ENCODE measurements around the gene PMIS2. TPM values are rescaled to one million over a fixed set of nuclear protein-coding genes. Genes with fewer than 3 reads are reported as not detected.

The PMIS2 gene
- total and polyA plus RNA-seq, 2 of the 8 experiments (the other 6 are each of a cell fraction or from before 2014, with no cell fraction given): not detected

DNA sequence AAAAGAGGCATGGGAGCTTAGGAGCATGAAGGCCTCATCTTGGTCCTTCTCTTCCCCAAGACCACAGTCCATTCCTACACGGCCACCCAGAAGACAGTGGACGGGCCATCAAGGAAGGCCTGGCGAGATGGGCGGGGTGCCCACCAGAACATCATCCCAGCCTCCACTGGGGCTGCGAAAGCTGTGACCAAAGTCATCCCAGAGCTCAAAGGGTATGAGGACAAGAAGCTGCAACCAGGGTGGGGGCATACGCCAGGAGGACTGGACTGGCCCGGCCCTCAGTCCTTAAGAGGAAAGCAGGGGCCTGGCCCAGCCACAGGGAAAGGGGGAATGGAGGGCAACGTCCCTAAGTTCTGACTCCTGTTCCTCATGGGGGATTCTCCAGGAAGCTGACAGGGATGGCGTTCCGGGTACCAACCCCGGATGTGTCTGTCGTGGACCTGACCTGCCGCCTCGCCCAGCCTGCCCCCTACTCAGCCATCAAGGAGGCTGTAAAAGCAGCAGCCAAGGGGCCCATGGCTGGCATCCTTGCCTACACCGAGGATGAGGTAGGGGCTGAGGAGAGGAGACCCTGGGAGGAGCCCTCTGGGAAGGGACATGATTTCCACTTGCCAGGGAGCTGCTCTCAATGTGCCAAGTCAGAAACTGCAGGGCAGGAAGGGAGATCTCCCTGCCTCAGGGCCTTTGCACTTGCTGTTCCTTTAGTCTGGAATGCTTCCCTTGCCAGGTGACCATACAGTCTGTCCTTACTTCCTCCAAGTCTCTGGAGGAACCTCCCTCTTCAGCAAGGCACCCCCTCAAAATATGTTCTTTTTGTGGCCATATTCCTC, 42.5 kb upstream of the PMIS2 start:
- peaks cover 10% of the 10 kb centered on the region; the same call in 1 of the 2 replicates for H3K23me2 ChIP-seq (ENCODE audit: low read depth, low read length)
- H3K4me3 ChIP-seq (ENCODE audit: extremely low read depth in 1 of 4, insufficient read depth in 2 of 4, low read depth in 3 of 4, low read length in 4 of 4): peak overlapping the region in 1 of 4 experiments; percentile 93; a peak in 2 of 8 replicates
- H2AFZ ChIP-seq (ENCODE audit: low read length): no peak overlapping the region
- H3K9ac ChIP-seq (replicated peaks in 1 of 4; ENCODE audit: extremely low read depth in 1 of 4, low read depth in 3 of 4, low read length in 3 of 4): no peak overlapping the region
- no peak overlapping the region for H3K27ac ChIP-seq (ENCODE audit: low read depth, low read length)
- H3K4me2 ChIP-seq (ENCODE audit: insufficient read depth in 1 of 2, low read depth in 2 of 2, low read length in 2 of 2): peak overlapping the region; percentile 84 to 90; a peak in 3 of 4 replicates
- peaks cover 0 to 31% of the 10 kb centered on the region in 2 experiments; a peak in 2 of 4 replicates for H3K79me2 ChIP-seq (ENCODE audit: control insufficient read depth in 1 of 2, insufficient read depth in 2 of 2, low read length in 2 of 2)
- ChIA-PET CTCF (ENCODE audit: partially characterized antibody) (interaction anchor here (0.9 to 1.5 kb wide), 4 partner anchors 33 to 49 kb away, joined by 3 to 6 read pairs (median 4); no protein-coding TSS in a partner anchor), POLR2A (ENCODE audit: partially characterized antibody) (interaction anchor here (0.7 to 4.6 kb wide), 10 partner anchors 8 to 160 kb away, joined by 3 to 23 read pairs (median 3); no protein-coding TSS in a partner anchor)
- no peak overlapping the region for H3K56ac ChIP-seq (replicated peaks; ENCODE audit: insufficient read length, low read depth, low read length)
- no peak overlapping the region for H4K8ac ChIP-seq (ENCODE audit: extremely low read depth, insufficient read depth, low read length)
- H4K20me1 ChIP-seq (replicated peaks in 1 of 2; ENCODE audit: control insufficient read depth in 1 of 2, insufficient read depth in 2 of 2, low read length in 2 of 2): peaks cover 5 to 16% of the 10 kb centered on the region in 2 experiments
- H3K14ac ChIP-seq (ENCODE audit: insufficient read length): no peak overlapping the region
- FAIRE-seq (no peak), DNase-seq (ENCODE audit: low read depth in 1 of 2, low spot score in 2 of 2) (no peak)
- H3K4ac ChIP-seq (replicated peaks; ENCODE audit: insufficient read length, low read depth, low read length): no peak overlapping the region
- WGBS, 2 experiments (ENCODE audit: extremely low coverage in 1 of 2, insufficient coverage in 1 of 2, insufficient read length in 1 of 2, insufficient replicate concordance in 2 of 2, low coverage in 1 of 2, low lambda C conversion rate in 2 of 2, missing lambda C conversion rate in 1 of 2): 93% methylated on average over 14 of the region's 15 CpGs; no CpG with 5 or more reads in 1 of the 2 experiments
- no peaks in the 10 kb centered on the region for H3K9me3 ChIP-seq (ENCODE audit: insufficient read depth in 2 of 2, low read depth in 1 of 2, low read length in 1 of 2)
- no peak overlapping the region for H2BK20ac ChIP-seq (ENCODE audit: low read length)
- no peak overlapping the region for H3K18ac ChIP-seq (ENCODE audit: extremely low read depth, low read length)
- no peak overlapping the region for H2BK12ac ChIP-seq (ENCODE audit: low read depth, low read length)
- no peak overlapping the region for H4K91ac ChIP-seq (replicated peaks; ENCODE audit: insufficient read length, low read length)
- no peak overlapping the region for H2AK5ac ChIP-seq (ENCODE audit: low read depth, low read length)
- H3K23ac ChIP-seq (ENCODE audit: insufficient read length): no peak overlapping the region
- H2BK120ac ChIP-seq (replicated peaks; ENCODE audit: low read depth, low read length): no peak overlapping the region
- H2BK15ac ChIP-seq (ENCODE audit: low read length): no peak overlapping the region
- peaks cover 18% of the 10 kb centered on the region; the same call in 1 of the 2 replicates for H3K79me1 ChIP-seq (ENCODE audit: low read depth, low read length)
- H3K27me3 ChIP-seq (replicated peaks in 1 of 4; ENCODE audit: control insufficient read depth in 3 of 4, extremely low read depth in 1 of 4, insufficient read depth in 3 of 4, low read length in 3 of 4): no peaks in the 10 kb centered on the region
- peaks cover 0 to 18% (median 9%) of the 10 kb centered on the region in 4 experiments; a peak in 5 of 8 replicates for H3K36me3 ChIP-seq (ENCODE audit: control insufficient read depth in 2 of 4, insufficient read depth in 4 of 4, low read length in 3 of 4)
- H2BK5ac ChIP-seq (ENCODE audit: low read depth, low read length): no peak overlapping the region
- H3K4me1 ChIP-seq (replicated peaks in 1 of 4; ENCODE audit: control insufficient read depth in 3 of 4, insufficient read depth in 4 of 4, low read length in 3 of 4): peaks cover 0 to 13% (median 2%) of the 10 kb centered on the region in 4 experiments; a peak in 3 of 7 replicates
- no peak overlapping the region for H4K5ac ChIP-seq (ENCODE audit: insufficient read length, low read depth, low read length)
- no peak; the same call in 1 of the 2 replicates for TF ChIP-seq POLR2AphosphoS5 (IDR thresholded peaks at IDR 0.05; ENCODE audit: low read depth, low read length)
- no peak for TF ChIP-seq RBBP5 (IDR thresholded peaks at IDR 0.05; ENCODE audit: borderline replicate concordance, low read depth, low read length)
- TF ChIP-seq SUZ12 (IDR thresholded peaks at IDR 0.05; ENCODE audit: low read length): no peak
- TF ChIP-seq CEBPB (IDR thresholded peaks at IDR 0.05; ENCODE audit: low read depth, low read length): no peak
- no peak for TF ChIP-seq POU5F1 (IDR thresholded peaks at IDR 0.05; ENCODE audit: low read depth, low read length)
- TF ChIP-seq CHD2 (IDR thresholded peaks at IDR 0.05; ENCODE audit: low read length): no peak
- no peak for TF ChIP-seq HDAC2 (IDR thresholded peaks at IDR 0.05; ENCODE audit: borderline replicate concordance in 1 of 2, low read depth in 2 of 2, low read length in 2 of 2)
- no peak for TF ChIP-seq POLR2A (IDR thresholded peaks at IDR 0.05; ENCODE audit: control extremely low read depth in 1 of 2, low read depth in 2 of 2, low read length in 2 of 2)
- TF ChIP-seq, protein P1, sequence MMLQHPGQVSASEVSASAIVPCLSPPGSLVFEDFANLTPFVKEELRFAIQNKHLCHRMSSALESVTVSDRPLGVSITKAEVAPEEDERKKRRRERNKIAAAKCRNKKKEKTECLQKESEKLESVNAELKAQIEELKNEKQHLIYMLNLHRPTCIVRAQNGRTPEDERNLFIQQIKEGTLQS (IDR thresholded peaks at IDR 0.05; ENCODE audit: insufficient read depth, low read depth, low read length): no peak
- TF ChIP-seq TCF12 (IDR thresholded peaks at IDR 0.05; ENCODE audit: low read depth, low read length): no peak
- TF ChIP-seq ASH2L (IDR thresholded peaks at IDR 0.05; ENCODE audit: low read length): no peak
- TF ChIP-seq GTF2F1 (IDR thresholded peaks at IDR 0.05; ENCODE audit: borderline replicate concordance, low read depth, low read length): no peak
